Lower leg skin (tissue), 3 donors: ENCODE measurements around the gene NEUROD1.

Source experiments
- CTCF ChIP-seq, 3 donors: fragments of 450-650 bp; IDR thresholded peaks; one replicate each; pipeline ENCODE4 v1.5.1; 2016; ENCODE audit warnings: antibody characterized with exemption in 3 of 3, mild to moderate bottlenecking in 3 of 3, moderate library complexity in 2 of 3
- POLR2A ChIP-seq, 2 donors: fragments of 450-650 bp; IDR thresholded peaks; one replicate each; pipeline ENCODE4 v1.6.1; 2016 to 2017; ENCODE audit warnings: antibody characterized with exemption in 2 of 2, mild to moderate bottlenecking in 1 of 2, moderate library complexity in 1 of 2

DNA sequence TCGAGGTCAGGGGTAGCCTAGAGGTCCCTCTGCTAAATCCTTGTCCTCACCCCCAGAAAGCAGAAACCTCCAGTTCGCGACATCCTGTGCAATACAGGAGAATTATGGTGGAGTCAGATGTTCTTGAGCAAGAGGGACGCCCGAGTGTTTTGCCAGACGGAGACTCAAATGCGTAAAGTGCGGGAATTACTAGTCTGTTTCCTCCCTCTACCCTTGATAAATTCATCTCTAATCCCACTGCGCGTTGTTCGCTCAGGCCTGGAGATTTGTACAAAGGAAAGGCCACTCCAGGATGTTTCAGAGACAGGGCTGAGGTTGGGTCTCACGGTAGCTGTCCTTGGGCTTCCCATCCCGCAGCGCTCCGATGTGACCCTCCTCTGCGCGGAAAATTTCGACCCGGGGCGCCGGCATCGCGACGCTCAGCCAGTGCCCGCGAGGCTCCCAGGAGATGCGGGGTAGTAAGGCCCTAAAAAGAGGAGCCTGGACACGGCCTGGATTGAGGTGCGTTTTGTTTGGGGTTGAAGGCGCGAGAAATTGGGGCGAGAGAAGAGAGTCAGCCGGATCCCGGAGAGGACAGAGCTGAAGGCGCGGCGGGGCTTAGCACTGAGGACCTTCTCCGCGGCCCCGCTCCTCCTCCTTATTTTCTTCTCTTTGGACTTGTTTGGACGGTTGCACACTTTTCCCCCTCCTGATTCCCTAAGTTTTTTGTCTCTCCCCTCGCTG is 2.6 kb upstream of the NEUROD1 start:
- TF ChIP-seq POLR2A (IDR thresholded peaks at IDR 0.05) (no peak), CTCF (IDR thresholded peaks at IDR 0.05) (no peak)
